ENCODE results near the gene PXDC1.
"Not testable (repeated sequence)": the region's sequence is repeated elsewhere in the genome, so short reads cannot be mapped to it uniquely, and the experiment has no call there.

The PXDC1 gene

GRCh38 chr6:3726421-3726820 lies 25.1 kb downstream of the PXDC1 start:
- no peaks in the 10 kb centered on the region for H3K27me3 ChIP-seq (ENCODE audit: control insufficient read depth, insufficient read depth, low read length)
- H3K4me3 ChIP-seq (ENCODE audit: low read depth, low read length): no peak overlapping the region
- peaks cover 24% of the 10 kb centered on the region for H3K4me1 ChIP-seq (ENCODE audit: control insufficient read depth, insufficient read depth, low read length)
- H3K9me3 ChIP-seq (ENCODE audit: control insufficient read depth, insufficient read depth, low read depth, low read length): no peaks in the 10 kb centered on the region
- H3K36me3 ChIP-seq (ENCODE audit: control insufficient read depth, insufficient read depth, low read length): no peaks in the 10 kb centered on the region
- no peak overlapping the region for H3K9ac ChIP-seq (ENCODE audit: low read length)
- no peak overlapping the region for H3K27ac ChIP-seq (ENCODE audit: low read depth, low read length)

GRCh38 chr6:3725145-3726047 lies 26.1 kb downstream of the PXDC1 start:
- Histone ChIP-seq H3K27me3 (ENCODE audit: control insufficient read depth, insufficient read depth, low read length) (no peaks in the 10 kb centered on the region), H3K4me3 (ENCODE audit: low read depth, low read length) (no peak overlapping the region), H3K36me3 (ENCODE audit: control insufficient read depth, insufficient read depth, low read length) (no peaks in the 10 kb centered on the region), H3K4me1 (ENCODE audit: control insufficient read depth, insufficient read depth, low read length) (peaks cover 24% of the 10 kb centered on the region), H3K27ac (ENCODE audit: low read depth, low read length) (no peak overlapping the region), H3K9ac (ENCODE audit: low read length) (no peak overlapping the region), H3K9me3 (ENCODE audit: control insufficient read depth, insufficient read depth, low read depth, low read length) (no peaks in the 10 kb centered on the region)

GRCh38 chr6:3724451-3725144 lies 26.9 kb downstream of the PXDC1 start:
- no peak overlapping the region for H3K4me3 ChIP-seq (ENCODE audit: low read depth, low read length)
- H3K9ac ChIP-seq (ENCODE audit: low read length): no peak overlapping the region
- H3K27ac ChIP-seq (ENCODE audit: low read depth, low read length): no peak overlapping the region
- H3K4me1 ChIP-seq (ENCODE audit: control insufficient read depth, insufficient read depth, low read length): peaks cover 24% of the 10 kb centered on the region
- no peaks in the 10 kb centered on the region for H3K9me3 ChIP-seq (ENCODE audit: control insufficient read depth, insufficient read depth, low read depth, low read length)
- no peaks in the 10 kb centered on the region for H3K36me3 ChIP-seq (ENCODE audit: control insufficient read depth, insufficient read depth, low read length)
- H3K27me3 ChIP-seq (ENCODE audit: control insufficient read depth, insufficient read depth, low read length): no peaks in the 10 kb centered on the region

- H3K36me3 ChIP-seq (ENCODE audit: control insufficient read depth, insufficient read depth, low read length): no peaks in the 10 kb centered on the region
- no peak overlapping the region for H3K4me3 ChIP-seq (ENCODE audit: low read depth, low read length)
- no peak overlapping the region for H3K9ac ChIP-seq (ENCODE audit: low read length)
- no peaks in the 10 kb centered on the region for H3K9me3 ChIP-seq (ENCODE audit: control insufficient read depth, insufficient read depth, low read depth, low read length)
- peaks cover 24% of the 10 kb centered on the region for H3K4me1 ChIP-seq (ENCODE audit: control insufficient read depth, insufficient read depth, low read length)
- H3K27ac ChIP-seq (ENCODE audit: low read depth, low read length): no peak overlapping the region
- no peaks in the 10 kb centered on the region for H3K27me3 ChIP-seq (ENCODE audit: control insufficient read depth, insufficient read depth, low read length)
These were observed 27.5 kb downstream of the PXDC1 start for GRCh38 chr6:3723966-3724365.

GRCh38 chr6:3723251-3723650 lies 28.3 kb downstream of the PXDC1 start:
- H3K4me1 ChIP-seq (ENCODE audit: control insufficient read depth, insufficient read depth, low read length): peaks cover 24% of the 10 kb centered on the region
- no peak overlapping the region for H3K9ac ChIP-seq (ENCODE audit: low read length)
- no peak overlapping the region for H3K27ac ChIP-seq (ENCODE audit: low read depth, low read length)
- H3K9me3 ChIP-seq (ENCODE audit: control insufficient read depth, insufficient read depth, low read depth, low read length): no peaks in the 10 kb centered on the region
- H3K27me3 ChIP-seq (ENCODE audit: control insufficient read depth, insufficient read depth, low read length): no peaks in the 10 kb centered on the region
- H3K4me3 ChIP-seq (ENCODE audit: low read depth, low read length): no peak overlapping the region
- no peaks in the 10 kb centered on the region for H3K36me3 ChIP-seq (ENCODE audit: control insufficient read depth, insufficient read depth, low read length)

- Histone ChIP-seq H3K4me1 (ENCODE audit: control insufficient read depth, insufficient read depth, low read length) (peaks cover 24% of the 10 kb centered on the region), H3K27ac (ENCODE audit: low read depth, low read length) (no peak overlapping the region), H3K27me3 (ENCODE audit: control insufficient read depth, insufficient read depth, low read length) (no peaks in the 10 kb centered on the region), H3K4me3 (ENCODE audit: low read depth, low read length) (no peak overlapping the region), H3K36me3 (ENCODE audit: control insufficient read depth, insufficient read depth, low read length) (no peaks in the 10 kb centered on the region), H3K9me3 (ENCODE audit: control insufficient read depth, insufficient read depth, low read depth, low read length) (no peaks in the 10 kb centered on the region), H3K9ac (ENCODE audit: low read length) (no peak overlapping the region)
These were observed 28.7 kb downstream of the PXDC1 start for GRCh38 chr6:3722785-3723184.

- H3K4me3 ChIP-seq (ENCODE audit: low read depth, low read length): no peak overlapping the region
- no peaks in the 10 kb centered on the region for H3K9me3 ChIP-seq (ENCODE audit: control insufficient read depth, insufficient read depth, low read depth, low read length)
- H3K36me3 ChIP-seq (ENCODE audit: control insufficient read depth, insufficient read depth, low read length): no peaks in the 10 kb centered on the region
- no peaks in the 10 kb centered on the region for H3K27me3 ChIP-seq (ENCODE audit: control insufficient read depth, insufficient read depth, low read length)
- H3K4me1 ChIP-seq (ENCODE audit: control insufficient read depth, insufficient read depth, low read length): peaks cover 24% of the 10 kb centered on the region
- H3K27ac ChIP-seq (ENCODE audit: low read depth, low read length): no peak overlapping the region
- H3K9ac ChIP-seq (ENCODE audit: low read length): no peak overlapping the region
These were observed 29.5 kb downstream of the PXDC1 start for GRCh38 chr6:3721810-3722621.

GRCh38 chr6:3720770-3721169 lies 30.7 kb downstream of the PXDC1 start:
- H3K27ac ChIP-seq (ENCODE audit: low read depth, low read length); H3K9me3 ChIP-seq (ENCODE audit: control insufficient read depth, insufficient read depth, low read depth, low read length); H3K27me3 ChIP-seq (ENCODE audit: control insufficient read depth, insufficient read depth, low read length); H3K4me3 ChIP-seq (ENCODE audit: low read depth, low read length); H3K36me3 ChIP-seq (ENCODE audit: control insufficient read depth, insufficient read depth, low read length); H3K9ac ChIP-seq (ENCODE audit: low read length): not testable (repeated sequence)
- peaks cover 24% of the 10 kb centered on the region for H3K4me1 ChIP-seq (ENCODE audit: control insufficient read depth, insufficient read depth, low read length)

GRCh38 chr6:3719462-3720308 lies 31.8 kb downstream of the PXDC1 start:
- H3K27ac ChIP-seq (ENCODE audit: low read depth, low read length): no peak overlapping the region
- H3K27me3 ChIP-seq (ENCODE audit: control insufficient read depth, insufficient read depth, low read length): no peaks in the 10 kb centered on the region
- no peak overlapping the region for H3K4me3 ChIP-seq (ENCODE audit: low read depth, low read length)
- H3K9me3 ChIP-seq (ENCODE audit: control insufficient read depth, insufficient read depth, low read depth, low read length): peaks cover under 1% of the 10 kb centered on the region; the same call in 1 of the 2 replicates
- H3K4me1 ChIP-seq (ENCODE audit: control insufficient read depth, insufficient read depth, low read length): peaks cover 22% of the 10 kb centered on the region
- no peaks in the 10 kb centered on the region for H3K36me3 ChIP-seq (ENCODE audit: control insufficient read depth, insufficient read depth, low read length)
- H3K9ac ChIP-seq (ENCODE audit: low read length): no peak overlapping the region

GRCh38 chr6:3718407-3718806 lies 33.1 kb downstream of the PXDC1 start:
- Histone ChIP-seq H3K9ac (ENCODE audit: low read length) (no peak overlapping the region), H3K27me3 (ENCODE audit: control insufficient read depth, insufficient read depth, low read length) (no peaks in the 10 kb centered on the region), H3K4me3 (ENCODE audit: low read depth, low read length) (no peak overlapping the region), H3K9me3 (ENCODE audit: control insufficient read depth, insufficient read depth, low read depth, low read length) (peaks cover 4% of the 10 kb centered on the region), H3K36me3 (ENCODE audit: control insufficient read depth, insufficient read depth, low read length) (no peaks in the 10 kb centered on the region), H3K27ac (ENCODE audit: low read depth, low read length) (no peak overlapping the region), H3K4me1 (ENCODE audit: control insufficient read depth, insufficient read depth, low read length) (peaks cover 13% of the 10 kb centered on the region)
